ENCODE results near the gene MTF2.
"Not testable (repeated sequence)": the region's sequence is repeated elsewhere in the genome, so short reads cannot be mapped to it uniquely, and the experiment has no call there.

MTF2 gene

DNA sequence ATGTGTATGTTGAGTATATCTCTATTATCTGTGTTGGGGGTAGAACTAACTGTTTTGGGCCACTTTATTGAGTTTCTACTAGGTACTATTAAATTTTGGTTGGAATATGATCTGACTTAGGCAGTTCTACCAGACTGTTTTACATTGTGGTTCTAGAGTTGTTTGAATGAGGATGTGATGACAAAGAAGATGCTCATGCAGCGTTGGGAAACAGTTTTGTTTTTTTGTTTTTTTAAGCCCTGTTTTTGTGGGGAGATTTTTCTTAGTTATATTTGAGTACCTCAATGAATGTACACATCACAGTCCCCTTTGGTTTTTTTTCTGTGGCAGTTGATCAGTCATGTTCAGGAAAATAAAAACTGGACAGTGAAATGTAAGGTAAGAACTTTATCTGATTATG, 61.0 kb downstream of the MTF2 start:
- no peak for DNase-seq (ENCODE audit: low read depth, low spot score)

DNA sequence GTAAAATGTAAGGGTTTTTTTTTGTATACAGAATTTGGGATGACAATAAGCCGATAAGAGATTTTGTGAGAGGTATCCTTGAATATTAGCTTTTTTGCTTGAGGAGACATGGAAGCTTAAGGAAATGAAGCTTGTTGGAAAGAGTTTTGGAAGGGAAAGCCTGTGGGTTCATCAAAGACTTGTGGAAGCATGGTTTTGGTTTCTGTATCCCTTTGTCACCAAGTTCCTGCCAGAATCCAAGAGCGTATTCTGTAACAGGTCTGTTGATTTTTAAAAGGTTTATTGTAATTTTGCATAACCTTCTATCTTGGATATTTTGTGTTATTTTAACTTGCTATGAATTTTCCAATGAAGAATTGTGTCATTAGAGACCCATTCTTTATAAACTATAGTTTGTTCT, 63.1 kb downstream of the MTF2 start:
- DNase-seq (ENCODE audit: low read depth, low spot score) = no peak

GRCh38 chr1:93143136-93143535, 64.1 kb downstream of the MTF2 start:
- DNase-seq (ENCODE audit: low read depth, low spot score) = no peak

DNA sequence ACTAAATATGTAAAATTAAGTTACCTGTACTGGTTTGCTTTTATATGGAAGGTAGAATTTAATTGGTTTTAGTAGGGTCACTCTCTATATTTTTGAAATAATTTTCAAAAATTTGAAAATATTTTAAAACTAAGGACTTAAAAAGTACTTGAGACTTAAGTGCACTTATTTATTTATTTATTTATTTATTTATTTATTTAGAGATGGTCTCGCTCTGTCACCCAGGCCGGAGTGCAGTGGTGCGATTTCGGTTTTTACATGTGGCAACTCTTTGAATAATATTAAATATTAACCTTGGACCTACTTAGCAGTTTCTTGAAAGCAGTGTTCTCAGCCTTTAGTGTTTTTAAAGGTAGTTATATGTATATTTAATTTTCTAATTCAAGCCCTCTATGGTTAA, 64.7 kb downstream of the MTF2 start:
- no peak for DNase-seq (ENCODE audit: low read depth, low spot score)

GRCh38 chr1:93148001-93148400, 68.9 kb downstream of the MTF2 start:
- no peak for DNase-seq (ENCODE audit: low read depth, low spot score)

DNA sequence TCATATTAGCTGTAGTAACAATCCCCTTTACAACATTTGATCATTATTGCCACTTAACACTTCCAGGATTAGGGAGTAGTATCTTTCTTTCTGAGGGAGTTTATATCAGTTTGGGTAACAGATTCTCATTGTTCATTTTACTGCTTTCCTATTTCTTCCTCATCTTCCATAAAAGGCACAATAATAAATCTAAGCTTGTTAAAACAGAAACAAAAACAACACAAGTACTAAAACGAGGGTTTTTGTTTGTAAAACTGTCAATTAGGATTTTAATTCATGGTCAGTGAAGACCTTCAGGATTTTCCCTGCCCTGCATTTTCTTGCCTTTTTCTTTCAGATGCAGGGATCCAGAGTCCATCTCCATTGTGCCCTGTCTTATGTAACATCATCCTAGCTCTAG, 71.6 kb downstream of the MTF2 start:
- no peak for DNase-seq (ENCODE audit: low read depth, low spot score)

GRCh38 chr1:93151474-93151873, 72.4 kb downstream of the MTF2 start:
- no peak for DNase-seq (ENCODE audit: low read depth, low spot score)

DNA sequence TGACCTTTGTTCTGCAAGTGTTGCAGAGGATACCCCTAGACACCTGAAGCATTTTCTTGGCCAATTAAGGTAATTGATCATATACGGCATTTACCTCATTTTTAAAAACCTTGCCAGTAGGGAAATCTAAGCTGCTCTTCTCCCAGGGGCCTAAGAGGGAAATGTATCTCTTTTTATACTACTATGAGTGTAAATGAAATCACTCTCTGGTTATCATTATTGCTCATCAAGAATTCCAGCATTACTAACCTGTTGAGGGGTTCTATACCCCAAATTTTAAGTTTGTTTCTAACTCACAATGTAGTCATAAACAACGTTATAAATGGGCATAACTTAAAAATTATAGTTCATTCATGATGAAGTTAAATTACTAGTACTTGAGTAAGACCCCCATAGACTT, 73.8 kb downstream of the MTF2 start:
- no peak for DNase-seq (ENCODE audit: low read depth, low spot score)

- no peak for DNase-seq (ENCODE audit: low read depth, low spot score)
These were observed 75.8 kb downstream of the MTF2 start for GRCh38 chr1:93154898-93155297.

DNA sequence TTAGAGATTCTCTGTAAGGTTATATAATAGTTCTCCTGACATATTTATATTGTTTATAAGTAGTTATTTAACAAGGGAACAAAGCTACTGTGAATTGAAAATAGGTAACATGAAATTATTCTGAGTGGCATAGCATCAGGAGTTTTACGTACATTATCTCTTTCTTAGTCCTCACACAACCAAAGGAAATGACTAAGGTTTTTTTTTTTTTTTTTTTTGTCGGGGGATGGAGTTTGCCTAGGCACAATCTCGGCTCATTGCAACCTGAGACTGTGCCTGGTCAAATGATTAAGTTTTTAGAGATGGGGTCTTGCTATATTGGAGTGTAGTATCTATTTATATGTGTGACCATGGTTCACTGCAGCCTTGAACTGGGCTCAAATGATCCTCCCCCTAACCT, 76.3 kb downstream of the MTF2 start:
- no peak for DNase-seq (ENCODE audit: low read depth, low spot score)

GRCh38 chr1:93159337-93159736, 80.3 kb downstream of the MTF2 start:
- DNase-seq (ENCODE audit: low read depth, low spot score) = no peak

GRCh38 chr1:93163314-93163713, 84.2 kb downstream of the MTF2 start:
- not testable (repeated sequence) for DNase-seq (ENCODE audit: low read depth, low spot score)

DNA sequence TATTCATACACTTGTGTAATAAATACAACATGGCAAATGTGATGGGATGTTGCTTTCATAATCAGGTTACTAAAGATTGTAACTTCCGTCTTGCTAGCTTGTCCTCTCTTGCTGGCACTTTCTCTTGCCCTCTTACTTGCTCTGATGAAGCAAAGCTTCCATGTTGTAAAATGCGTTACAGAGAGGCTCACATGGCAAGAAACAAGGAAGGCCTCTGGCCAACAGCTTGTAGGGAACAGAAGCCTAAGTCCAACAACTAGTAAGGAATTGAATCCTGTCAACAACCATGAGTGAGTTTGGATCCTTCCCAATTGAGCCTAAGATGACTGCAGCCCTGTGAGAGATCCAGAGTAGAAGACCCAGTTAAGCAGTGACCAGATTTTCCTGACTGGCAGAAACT, 85.7 kb downstream of the MTF2 start:
- DNase-seq (ENCODE audit: low read depth, low spot score) = no peak

GRCh38 chr1:93165895-93166294, 86.8 kb downstream of the MTF2 start:
- not testable (repeated sequence) for DNase-seq (ENCODE audit: low read depth, low spot score)

GRCh38 chr1:93167006-93167405, 87.9 kb downstream of the MTF2 start:
- DNase-seq (ENCODE audit: low read depth, low spot score) = no peak

DNA sequence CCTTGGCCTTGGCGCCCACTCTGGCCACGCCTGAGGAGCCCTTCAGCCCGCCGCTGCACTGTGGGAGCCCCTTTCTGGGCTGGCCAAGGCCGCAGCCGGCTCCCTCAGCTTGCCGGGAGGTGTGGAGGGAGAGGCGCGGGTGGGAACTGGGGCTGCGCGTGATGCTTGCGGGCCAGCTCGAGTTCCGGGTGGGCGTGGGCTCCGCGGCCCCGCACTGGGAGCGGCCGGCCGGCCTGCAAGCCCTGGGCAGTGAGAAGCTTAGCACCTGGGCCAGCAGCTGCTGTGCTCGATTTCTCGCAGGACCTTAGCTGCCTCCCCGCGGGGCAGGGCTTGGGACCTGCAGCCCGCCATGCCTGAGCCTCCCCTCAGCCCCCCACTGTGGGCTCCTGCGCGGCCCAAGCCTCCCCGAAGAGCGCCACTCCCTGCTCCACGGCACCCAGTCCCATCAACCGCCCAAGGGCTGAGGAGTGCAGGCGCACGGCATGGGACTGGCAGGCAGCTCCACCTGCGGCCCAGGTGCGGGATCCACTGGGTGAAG, 91.1 kb downstream of the MTF2 start:
- DNase-seq (ENCODE audit: low read depth, low spot score) = not testable (repeated sequence)

DNA sequence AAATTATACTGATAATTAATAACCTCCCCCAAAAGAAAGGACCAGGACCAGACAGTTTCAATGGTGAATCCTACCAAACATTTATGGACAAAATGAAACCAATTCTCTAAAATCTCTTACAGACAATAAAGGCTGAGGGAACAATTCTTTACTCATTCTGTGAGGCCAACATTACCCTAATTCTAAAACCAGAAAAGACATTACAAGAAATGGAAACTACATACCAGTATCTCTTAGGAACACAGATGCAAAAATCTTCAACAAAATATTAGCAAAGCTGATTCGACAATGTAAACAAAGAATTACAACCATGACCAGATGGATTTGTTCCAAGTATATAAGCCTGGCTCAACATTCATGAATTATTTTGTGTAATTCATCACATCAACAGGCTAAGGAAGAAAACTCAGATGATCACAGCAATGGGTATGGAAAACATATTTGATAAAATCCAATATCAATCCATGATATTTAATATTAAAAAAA, 92.5 kb downstream of the MTF2 start:
- no peak for DNase-seq (ENCODE audit: low read depth, low spot score)

DNA sequence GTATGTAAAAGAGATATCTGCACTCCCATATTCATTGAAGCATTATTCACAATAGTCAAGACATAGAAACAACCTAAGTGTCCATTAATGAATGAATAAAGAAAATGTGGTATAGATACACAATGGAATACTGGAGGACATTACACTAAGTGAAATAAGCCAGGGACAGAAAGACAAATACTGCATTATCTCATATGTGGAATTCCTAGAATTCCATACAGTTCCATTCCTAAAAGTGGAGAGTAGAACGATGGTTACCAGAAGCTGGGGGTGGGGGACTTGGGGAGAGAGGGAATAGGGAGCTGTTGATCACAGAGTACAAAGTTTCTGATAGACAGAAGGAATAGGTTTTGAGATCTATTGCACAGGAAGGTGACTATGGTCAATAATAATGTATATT, 93.7 kb downstream of the MTF2 start:
- DNase-seq (ENCODE audit: low read depth, low spot score) = no peak

GRCh38 chr1:93174638-93175037, 95.6 kb downstream of the MTF2 start:
- DNase-seq (ENCODE audit: low read depth, low spot score) = not testable (repeated sequence)

- no peak for DNase-seq (ENCODE audit: low read depth, low spot score)
These were observed 98.9 kb downstream of the MTF2 start for GRCh38 chr1:93177991-93178390.

GRCh38 chr1:93178418-93178817, 99.3 kb downstream of the MTF2 start:
- DNase-seq (ENCODE audit: low read depth, low spot score) = no peak

DNA sequence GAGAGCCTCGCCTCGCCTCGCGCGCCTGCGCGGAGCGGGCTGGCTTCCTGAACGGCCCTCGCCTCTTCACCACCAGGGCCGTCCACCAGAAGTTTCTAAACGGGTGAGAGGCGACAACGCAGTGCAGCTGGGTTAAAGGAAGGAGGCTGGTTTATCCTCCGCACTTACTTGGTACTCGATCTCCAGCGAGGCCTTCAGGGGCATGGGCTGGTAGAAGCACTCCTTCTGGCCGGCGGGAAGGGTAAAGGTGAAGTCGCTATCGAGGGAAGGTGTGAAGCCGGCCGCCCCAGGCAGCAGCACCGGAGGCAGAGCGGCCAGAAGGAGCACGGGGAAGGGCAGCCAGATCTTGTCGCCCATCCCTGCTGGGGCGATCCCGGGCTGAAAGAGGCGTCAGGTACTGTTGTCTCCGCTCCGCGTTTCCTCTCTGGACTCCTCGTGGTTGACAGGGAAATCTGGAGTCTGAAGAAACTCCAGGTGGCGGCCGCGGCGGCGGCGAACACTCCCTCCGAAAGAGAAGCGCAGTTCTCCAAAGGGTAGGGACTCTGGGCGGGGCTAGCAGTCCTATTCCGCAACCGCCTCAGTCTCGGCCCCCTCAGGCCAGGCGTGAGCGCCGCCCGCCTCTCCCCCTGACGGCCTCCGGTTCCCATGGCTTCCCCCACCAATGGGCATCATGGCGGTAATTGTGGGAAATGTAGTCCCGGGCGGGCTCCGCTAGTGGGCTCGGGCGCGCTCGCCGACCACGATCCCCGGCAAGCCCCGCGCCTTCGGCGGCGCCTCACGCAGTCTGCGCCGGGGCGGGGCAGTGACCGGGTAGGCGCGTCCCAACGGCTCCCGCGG, 101.0 kb downstream of the MTF2 start, which contains the start of gene TMED5:
Gene TMED5 (minus strand): TSS at position 528 of the 837 bp plus-strand sequence. CDS start 171 bp downstream, at position 357.
- DNase-seq (ENCODE audit: low read depth, low spot score) = peak; percentile 99
